H9 (cell line): ENCODE results near the gene PSMD1. TPM values are rescaled to one million over a fixed set of nuclear protein-coding genes. Genes with fewer than 3 reads are reported as not detected.

Experiments
- DNase-seq: peaks from one replicate; pipeline ENCODE4 v3.0.0-alpha.2; 2017
- H2AFZ ChIP-seq: one replicate; pipeline ENCODE4 v1.6.1; 2013; ENCODE audit warnings: mild to moderate bottlenecking, low read length, control low read depth, moderate library complexity
- H2AK5ac ChIP-seq: 2 replicates; pipeline ENCODE4 v1.6.1; 2013; ENCODE audit warnings: low read length, control low read depth, mixed read lengths; ENCODE audit not compliant: insufficient read length
- H2BK120ac ChIP-seq: one replicate; pipeline ENCODE4 v1.6.1; 2013; ENCODE audit warnings: low read depth, mild to moderate bottlenecking, low read length, control low read depth, inconsistent platforms; ENCODE audit not compliant: poor library complexity, severe bottlenecking
- H2BK12ac ChIP-seq: 2 replicates; pipeline ENCODE4 v1.6.1; 2013; ENCODE audit warnings: low read length, control low read depth, mixed read lengths, low read depth; ENCODE audit not compliant: insufficient read length
- H2BK15ac ChIP-seq: 2 replicates; pipeline ENCODE4 v1.6.1; 2013; ENCODE audit warnings: low read depth, low read length, control low read depth
- H2BK20ac ChIP-seq: one replicate; pipeline ENCODE4 v1.6.1; 2013; ENCODE audit warnings: low read depth, mild to moderate bottlenecking, low read length, control low read depth, inconsistent platforms; ENCODE audit not compliant: poor library complexity, severe bottlenecking
- H2BK5ac ChIP-seq: 2 replicates; pipeline ENCODE4 v1.6.1; 2013; ENCODE audit warnings: low read length, control low read depth, mixed read lengths; ENCODE audit not compliant: insufficient read length
- H3K14ac ChIP-seq: 2 replicates; pipeline ENCODE4 v1.6.1; 2013; ENCODE audit warnings: low read length, control low read depth; ENCODE audit not compliant: insufficient read depth
- H3K18ac ChIP-seq: 2 replicates; pipeline ENCODE4 v1.6.1; 2013; ENCODE audit warnings: low read depth, mild to moderate bottlenecking, mixed read lengths, low read length, control low read depth; ENCODE audit not compliant: insufficient read length
- H3K23ac ChIP-seq: 2 replicates; pipeline ENCODE4 v1.6.1; 2013; ENCODE audit warnings: low read length, control low read depth, mixed read lengths, low read depth; ENCODE audit not compliant: insufficient read length
- H3K23me2 ChIP-seq: 2 replicates; pipeline ENCODE4 v1.6.1; 2013; ENCODE audit warnings: low read depth, mild to moderate bottlenecking, mixed read lengths, low read length, control low read depth; ENCODE audit not compliant: insufficient read length, poor library complexity, severe bottlenecking
- H3K27ac ChIP-seq: 2 replicates; pipeline ENCODE4 v1.5.1; 2013; ENCODE audit warnings: low read length, control low read depth, mixed read lengths, low read depth; ENCODE audit not compliant: insufficient read length
- H3K27me3 ChIP-seq: 2 replicates; pipeline ENCODE4 v1.6.1; 2013; ENCODE audit warnings: low read length, control low read depth, inconsistent platforms; ENCODE audit not compliant: insufficient read depth
- H3K4ac ChIP-seq: 2 replicates; pipeline ENCODE4 v1.6.1; 2013; ENCODE audit warnings: low read depth, mild to moderate bottlenecking, control low read depth, inconsistent platforms, low read length, moderate library complexity
- H3K4me1 ChIP-seq: 2 replicates; pipeline ENCODE4 v1.6.1; 2013; ENCODE audit warnings: low read length, control low read depth, inconsistent platforms; ENCODE audit not compliant: insufficient read depth
- H3K4me2 ChIP-seq: 2 replicates; pipeline ENCODE4 v1.6.1; 2013; ENCODE audit warnings: low read length, control low read depth, mixed read lengths; ENCODE audit not compliant: insufficient read length, insufficient read depth
- H3K56ac ChIP-seq: 2 replicates; pipeline ENCODE4 v1.6.1; 2013; ENCODE audit warnings: low read depth, mild to moderate bottlenecking, mixed read lengths, low read length, control low read depth; ENCODE audit not compliant: insufficient read length
- H3K79me1 ChIP-seq: 2 replicates; pipeline ENCODE4 v1.6.1; 2013; ENCODE audit warnings: low read depth, mild to moderate bottlenecking, moderate library complexity, low read length, control low read depth, inconsistent platforms; ENCODE audit not compliant: insufficient read depth, poor library complexity, severe bottlenecking
- H3K79me2 ChIP-seq: 2 replicates; pipeline ENCODE4 v1.6.1; 2013; ENCODE audit warnings: low read length, control low read depth, inconsistent platforms; ENCODE audit not compliant: insufficient read depth
- H3K9ac ChIP-seq: 2 replicates; pipeline ENCODE4 v1.6.1; 2013; ENCODE audit warnings: low read length, control low read depth, mixed read lengths; ENCODE audit not compliant: insufficient read length; ENCODE audit errors: extremely low read depth
- H3K9me3 ChIP-seq: one replicate; pipeline ENCODE4 v1.6.1; 2013; ENCODE audit warnings: low read depth, low read length, inconsistent platforms; ENCODE audit not compliant: control insufficient read depth
- H3T11ph ChIP-seq: one replicate; pipeline ENCODE4 v1.6.1; 2013; ENCODE audit warnings: mild to moderate bottlenecking, low read length, control low read depth, inconsistent platforms
- H4K20me1 ChIP-seq: one replicate; pipeline ENCODE4 v1.6.1; 2013; ENCODE audit not compliant: control insufficient read depth, insufficient read length, insufficient read depth
- H4K5ac ChIP-seq: 2 replicates; pipeline ENCODE4 v1.6.1; 2013; ENCODE audit warnings: low read depth, mild to moderate bottlenecking, mixed read lengths, low read length, control low read depth; ENCODE audit not compliant: insufficient read length
- H4K8ac ChIP-seq: replicated peaks from 2 replicates; pipeline ENCODE4 v1.6.1; 2013; ENCODE audit warnings: low read length, control low read depth, mixed read lengths, low read depth; ENCODE audit not compliant: insufficient read length
- H4K91ac ChIP-seq: 2 replicates; pipeline ENCODE4 v1.6.1; 2013; ENCODE audit warnings: low read depth, mild to moderate bottlenecking, moderate library complexity, mixed read lengths, low read length, control low read depth; ENCODE audit not compliant: insufficient read length
- H3K27ac Mint-ChIP-seq, 3 experiments: 2 replicates in 2 of 3; 3 replicates in 1 of 3; pipeline ENCODE4 v1.8.0; 2020 to 2021; ENCODE audit warnings: mixed read lengths in 3 of 3, mild to moderate bottlenecking in 1 of 3, moderate library complexity in 1 of 3
- H3K27me3 Mint-ChIP-seq: 2 replicates; pipeline ENCODE4 v1.8.0; 2021; ENCODE audit warnings: low read depth, mild to moderate bottlenecking, moderate library complexity, mixed read lengths
- H3K36me3 Mint-ChIP-seq, 3 experiments: 2 replicates in 2 of 3; 3 replicates in 1 of 3; pipeline ENCODE4 v1.8.0; 2020 to 2021; ENCODE audit warnings: low read depth in 3 of 3, mixed read lengths in 3 of 3; ENCODE audit not compliant: insufficient read depth in 1 of 3
- H3K4me1 Mint-ChIP-seq, 2 experiments: 2 replicates each; pipeline ENCODE4 v1.8.0; 2020; ENCODE audit warnings: mixed read lengths in 2 of 2
- H3K4me3 Mint-ChIP-seq, 2 experiments: 2 replicates in 1 of 2; 3 replicates in 1 of 2; pipeline ENCODE4 v1.8.0; 2020 to 2021; ENCODE audit warnings: mild to moderate bottlenecking in 2 of 2, mixed read lengths in 2 of 2, moderate library complexity in 1 of 2
- H3K9me3 Mint-ChIP-seq, 2 experiments: 2 replicates in 1 of 2; 3 replicates in 1 of 2; pipeline ENCODE4 v1.8.0; 2020; ENCODE audit warnings: mild to moderate bottlenecking in 2 of 2, mixed read lengths in 2 of 2, moderate library complexity in 1 of 2
- WGBS: extraction: QIAGEN DNeasy Blood & Tissue Kit; methylation state at CpG from one replicate; pipeline ENCODE4 v1.1.7; 2013; ENCODE audit warnings: missing lambda C conversion rate, low lambda C conversion rate, mixed read lengths; ENCODE audit not compliant: insufficient read length; ENCODE audit errors: extremely low coverage; 5-methylcytosine and 5-hydroxymethylcytosine counted together
- total RNA-seq: library from RNA; stranded (reverse); gene quantifications from 2 replicates; pipeline ENCODE4 v1.2.1, GENCODE V29; 2021
- TF ChIP-seq, protein P1 (sequence below): fragments of 200-600 bp; sonication (generic); conservative IDR thresholded peaks from 3 replicates; pipeline ENCODE4 v1.8.0; 2021; ENCODE audit warnings: antibody characterized with exemption, mild to moderate bottlenecking

Gene PSMD1
- total RNA-seq, 1 experiment from 2014 or later = 166 TPM

DNA sequence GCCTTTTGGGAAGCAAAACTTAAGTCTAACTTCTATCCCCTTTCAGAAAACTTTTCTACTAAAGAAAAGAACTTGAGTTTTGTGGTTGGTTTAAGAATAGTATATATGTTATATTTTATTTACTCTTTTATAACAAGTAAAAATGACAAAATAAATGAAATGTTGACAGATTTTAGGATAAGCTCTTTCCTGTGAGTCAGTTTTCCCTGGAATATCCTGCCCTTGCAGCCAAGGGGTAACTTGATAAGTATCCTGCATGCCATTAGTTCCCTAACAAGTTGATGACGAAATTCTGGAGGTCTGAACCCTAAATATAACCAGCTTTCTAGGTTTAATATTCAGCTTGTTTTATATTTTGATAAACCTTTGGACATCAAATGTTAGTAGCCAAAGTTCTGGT lies 75.5 kb downstream of the PSMD1 start:
- H3K14ac ChIP-seq = no peak overlapping the region
- H3K27ac Mint-ChIP-seq = no peak overlapping the region
- no peak overlapping the region for H4K91ac ChIP-seq
- no peak for DNase-seq
- H2BK15ac ChIP-seq = no peak overlapping the region
- no peak overlapping the region for H2AK5ac ChIP-seq
- no peaks in the 10 kb centered on the region for H3K9me3 Mint-ChIP-seq
- H3K27ac ChIP-seq = no peak overlapping the region
- no peak overlapping the region for H2BK5ac ChIP-seq
- no peaks in the 10 kb centered on the region for H4K20me1 ChIP-seq
- no peak overlapping the region for H4K5ac ChIP-seq
- peaks cover 21 to 27% of the 10 kb centered on the region in 2 experiments for H3K4me1 Mint-ChIP-seq
- H2BK12ac ChIP-seq = no peak overlapping the region
- H3K79me2 ChIP-seq = no peaks in the 10 kb centered on the region; the same call in 1 of the 2 replicates
- no CpG with 5 or more reads among the region's 1 CpG for WGBS
- H2BK120ac ChIP-seq = no peak overlapping the region
- no peak overlapping the region for H3K56ac ChIP-seq
- H3K4me1 ChIP-seq = no peaks in the 10 kb centered on the region; the same call in 1 of the 2 replicates
- no peaks in the 10 kb centered on the region for H3K36me3 Mint-ChIP-seq
- no peak overlapping the region for H3K4me2 ChIP-seq
- no peak overlapping the region for H2BK20ac ChIP-seq
- no peaks in the 10 kb centered on the region for H3K79me1 ChIP-seq
- no peak overlapping the region for H3K18ac ChIP-seq
- TF ChIP-seq, protein P1, sequence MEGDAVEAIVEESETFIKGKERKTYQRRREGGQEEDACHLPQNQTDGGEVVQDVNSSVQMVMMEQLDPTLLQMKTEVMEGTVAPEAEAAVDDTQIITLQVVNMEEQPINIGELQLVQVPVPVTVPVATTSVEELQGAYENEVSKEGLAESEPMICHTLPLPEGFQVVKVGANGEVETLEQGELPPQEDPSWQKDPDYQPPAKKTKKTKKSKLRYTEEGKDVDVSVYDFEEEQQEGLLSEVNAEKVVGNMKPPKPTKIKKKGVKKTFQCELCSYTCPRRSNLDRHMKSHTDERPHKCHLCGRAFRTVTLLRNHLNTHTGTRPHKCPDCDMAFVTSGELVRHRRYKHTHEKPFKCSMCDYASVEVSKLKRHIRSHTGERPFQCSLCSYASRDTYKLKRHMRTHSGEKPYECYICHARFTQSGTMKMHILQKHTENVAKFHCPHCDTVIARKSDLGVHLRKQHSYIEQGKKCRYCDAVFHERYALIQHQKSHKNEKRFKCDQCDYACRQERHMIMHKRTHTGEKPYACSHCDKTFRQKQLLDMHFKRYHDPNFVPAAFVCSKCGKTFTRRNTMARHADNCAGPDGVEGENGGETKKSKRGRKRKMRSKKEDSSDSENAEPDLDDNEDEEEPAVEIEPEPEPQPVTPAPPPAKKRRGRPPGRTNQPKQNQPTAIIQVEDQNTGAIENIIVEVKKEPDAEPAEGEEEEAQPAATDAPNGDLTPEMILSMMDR = no peak
- no peak overlapping the region for H4K8ac ChIP-seq
- H3K23ac ChIP-seq = no peak overlapping the region
- H3K27me3 Mint-ChIP-seq = no peaks in the 10 kb centered on the region
- no peaks in the 10 kb centered on the region for H3K9me3 ChIP-seq
- no peak overlapping the region for H3K9ac ChIP-seq
- no peak overlapping the region for H3T11ph ChIP-seq
- no peaks in the 10 kb centered on the region for H3K23me2 ChIP-seq
- H3K27me3 ChIP-seq = no peaks in the 10 kb centered on the region
- no peak overlapping the region for H3K4ac ChIP-seq
- H3K4me3 Mint-ChIP-seq = no peak overlapping the region
- no peak overlapping the region for H2AFZ ChIP-seq
